Sigmoid colon (tissue), 4 donors: ENCODE data around the gene ZXDC.

Experiments used
- EP300 ChIP-seq, 4 donors: sonication (generic); formaldehyde crosslinking; IDR thresholded peaks; one replicate each; pipeline ENCODE4 v1.6.1; 2017; ENCODE audit warnings: antibody characterized with exemption in 4 of 4
- POLR2A ChIP-seq, 2 donors: fragments of 450-650 bp; IDR thresholded peaks; one replicate each; pipeline ENCODE4 v1.6.1; 2016; ENCODE audit warnings: antibody characterized with exemption in 2 of 2, mild to moderate bottlenecking in 2 of 2, moderate library complexity in 2 of 2
- TF ChIP-seq, protein P1 (sequence below), 4 experiments: fragments of 450-650 bp in 3 of 4; fragments of 200-600 bp in 1 of 4; IDR thresholded peaks; one replicate each; pipeline ENCODE4 v1.5.1; 2016 to 2019; ENCODE audit warnings: antibody characterized with exemption in 4 of 4, mild to moderate bottlenecking in 3 of 4, moderate library complexity in 2 of 4

DNA sequence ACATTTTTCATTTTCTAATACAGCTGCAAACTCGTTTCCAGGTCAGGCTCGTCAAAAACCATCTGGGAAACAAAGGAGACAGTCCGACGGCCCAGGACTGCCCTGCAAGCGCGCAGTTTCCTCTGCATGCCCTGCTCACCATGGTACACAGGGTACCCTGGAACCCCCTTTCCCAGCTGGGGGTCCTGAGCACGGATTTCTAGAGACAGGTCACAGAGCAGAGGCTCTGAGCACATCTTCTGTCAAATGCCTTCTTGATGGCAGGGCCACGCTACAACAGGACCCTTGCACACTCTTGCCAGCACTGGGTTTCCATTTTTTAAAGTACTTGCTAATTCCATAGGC is 8.1 kb downstream of the ZXDC start:
- no peak for TF ChIP-seq EP300 (IDR thresholded peaks at IDR 0.05)
- no peak for TF ChIP-seq POLR2A (IDR thresholded peaks at IDR 0.05)
- TF ChIP-seq, protein P1, sequence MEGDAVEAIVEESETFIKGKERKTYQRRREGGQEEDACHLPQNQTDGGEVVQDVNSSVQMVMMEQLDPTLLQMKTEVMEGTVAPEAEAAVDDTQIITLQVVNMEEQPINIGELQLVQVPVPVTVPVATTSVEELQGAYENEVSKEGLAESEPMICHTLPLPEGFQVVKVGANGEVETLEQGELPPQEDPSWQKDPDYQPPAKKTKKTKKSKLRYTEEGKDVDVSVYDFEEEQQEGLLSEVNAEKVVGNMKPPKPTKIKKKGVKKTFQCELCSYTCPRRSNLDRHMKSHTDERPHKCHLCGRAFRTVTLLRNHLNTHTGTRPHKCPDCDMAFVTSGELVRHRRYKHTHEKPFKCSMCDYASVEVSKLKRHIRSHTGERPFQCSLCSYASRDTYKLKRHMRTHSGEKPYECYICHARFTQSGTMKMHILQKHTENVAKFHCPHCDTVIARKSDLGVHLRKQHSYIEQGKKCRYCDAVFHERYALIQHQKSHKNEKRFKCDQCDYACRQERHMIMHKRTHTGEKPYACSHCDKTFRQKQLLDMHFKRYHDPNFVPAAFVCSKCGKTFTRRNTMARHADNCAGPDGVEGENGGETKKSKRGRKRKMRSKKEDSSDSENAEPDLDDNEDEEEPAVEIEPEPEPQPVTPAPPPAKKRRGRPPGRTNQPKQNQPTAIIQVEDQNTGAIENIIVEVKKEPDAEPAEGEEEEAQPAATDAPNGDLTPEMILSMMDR (IDR thresholded peaks at IDR 0.05), result no peak
